Naive thymus-derived CD4-positive, alpha-beta T cell (primary cell): ENCODE measurements around the gene ETV6. TPM values are rescaled to one million over a fixed set of nuclear protein-coding genes. Genes with fewer than 3 reads are reported as not detected.

Experiments
- ATAC-seq: fragments of 150-1000 bp; cut with Tn5 transposase; 2 replicates; pipeline ENCODE4 v1.10.0; 2021; ENCODE audit warnings: mild to moderate bottlenecking, moderate library complexity
- CTCF ChIA-PET: fragments of 350-600 bp; sonication (Branson Sonifier 250); formaldehyde crosslinking; loops from one replicate; lab custom pipeline; 2021; ENCODE audit warnings: antibody characterized with exemption; lab: Charles Lee
- POLR2A ChIA-PET: fragments of 350-600 bp; sonication (Branson Sonifier 250); formaldehyde crosslinking; loops from one replicate; lab custom pipeline; 2021; ENCODE audit warnings: antibody characterized with exemption, inconsistent platforms; lab: Charles Lee
- DNase-seq, 9 donors: peaks; one replicate each; pipeline versions ENCODE4 v3.0.0 to v3.0.0-alpha.2; 2020 to 2022; ENCODE audit warnings: mixed read lengths in 1 of 9
- H3K27ac ChIP-seq: one replicate; pipeline ENCODE4 v1.7.0; 2013; ENCODE audit warnings: mild to moderate bottlenecking, low read depth, low read length, moderate library complexity
- H3K27me3 ChIP-seq, 2 donors: one replicate each; pipeline ENCODE4 v1.7.0; 2013; ENCODE audit warnings: low read length in 2 of 2, mild to moderate bottlenecking in 2 of 2, moderate library complexity in 2 of 2; ENCODE audit not compliant: control insufficient read depth in 2 of 2, insufficient read depth in 2 of 2
- H3K36me3 ChIP-seq, 3 experiments: 1 replicate in 2 of 3; 2 replicates in 1 of 3; pipeline ENCODE4 v1.7.0; 2013; ENCODE audit warnings: low read length in 3 of 3, mild to moderate bottlenecking in 3 of 3, moderate library complexity in 1 of 3; ENCODE audit not compliant: insufficient read depth in 3 of 3, control insufficient read depth in 2 of 3
- H3K4me1 ChIP-seq, 2 donors: one replicate each; pipeline ENCODE4 v1.7.0; 2013; ENCODE audit warnings: low read length in 2 of 2, mild to moderate bottlenecking in 2 of 2, moderate library complexity in 1 of 2; ENCODE audit not compliant: control insufficient read depth in 2 of 2, insufficient read depth in 2 of 2
- H3K4me3 ChIP-seq: 2 replicates; pipeline ENCODE4 v1.7.0; 2013; ENCODE audit warnings: mild to moderate bottlenecking, low read length
- H3K9me3 ChIP-seq, 3 experiments: 1 replicate in 2 of 3; 2 replicates in 1 of 3; pipeline ENCODE4 v1.7.0; 2013; ENCODE audit warnings: low read length in 3 of 3; ENCODE audit not compliant: control insufficient read depth in 2 of 3
- H3K27ac Mint-ChIP-seq, 9 donors: one replicate each; pipeline ENCODE4 v1.8.0; 2020 to 2022; ENCODE audit warnings: mixed read lengths in 9 of 9, mild to moderate bottlenecking in 8 of 9, moderate library complexity in 5 of 9, inconsistent platforms in 2 of 9
- H3K27me3 Mint-ChIP-seq, 5 donors: one replicate each; pipeline ENCODE4 v1.8.0; 2021 to 2022; ENCODE audit warnings: mixed read lengths in 5 of 5, mild to moderate bottlenecking in 1 of 5
- H3K36me3 Mint-ChIP-seq, 5 donors: one replicate each; pipeline ENCODE4 v1.8.0; 2020 to 2022; ENCODE audit warnings: mixed read lengths in 5 of 5, mild to moderate bottlenecking in 3 of 5, inconsistent platforms in 1 of 5
- H3K4me1 Mint-ChIP-seq, 7 donors: one replicate each; pipeline ENCODE4 v1.8.0; 2020 to 2022; ENCODE audit warnings: mixed read lengths in 7 of 7, mild to moderate bottlenecking in 3 of 7, inconsistent platforms in 1 of 7
- H3K4me3 Mint-ChIP-seq, 10 donors: one replicate each; pipeline ENCODE4 v1.8.0; 2020 to 2022; ENCODE audit warnings: mild to moderate bottlenecking in 10 of 10, mixed read lengths in 10 of 10, moderate library complexity in 6 of 10, inconsistent platforms in 2 of 10
- H3K9me3 Mint-ChIP-seq, 11 donors: one replicate each; pipeline ENCODE4 v1.8.0; 2020 to 2022; ENCODE audit warnings: mixed read lengths in 11 of 11, mild to moderate bottlenecking in 4 of 11, inconsistent platforms in 1 of 11, moderate library complexity in 1 of 11
- intact Hi-C, 2 donors: fragments of 100-400 bp; cut with micrococcal nuclease; formaldehyde crosslinking; loops; one replicate each; pipeline ENCODE4 v1.15.1; 2023
- polyA plus RNA-seq, 2 donors: library from polyadenylated mRNA; unstranded; fragments of 300-500 nt; fragmentation: Illumina TruSeq; gene quantifications; one replicate each; pipeline ENCODE4 v1.2.3, GENCODE V29; 2021
- total RNA-seq, 6 experiments: library from RNA in 5 of 6; stranded (reverse) in 5 of 6; gene quantifications; 1 replicate in 5 of 6; 2 replicates in 1 of 6; pipeline ENCODE4 v1.2.3 and lab custom pipeline; 2021 to 2026

Gene ETV6
- total and polyA plus RNA-seq, 7 experiments from 2014 or later, result 2.2 to 70.3 (median 25.3) TPM

DNA sequence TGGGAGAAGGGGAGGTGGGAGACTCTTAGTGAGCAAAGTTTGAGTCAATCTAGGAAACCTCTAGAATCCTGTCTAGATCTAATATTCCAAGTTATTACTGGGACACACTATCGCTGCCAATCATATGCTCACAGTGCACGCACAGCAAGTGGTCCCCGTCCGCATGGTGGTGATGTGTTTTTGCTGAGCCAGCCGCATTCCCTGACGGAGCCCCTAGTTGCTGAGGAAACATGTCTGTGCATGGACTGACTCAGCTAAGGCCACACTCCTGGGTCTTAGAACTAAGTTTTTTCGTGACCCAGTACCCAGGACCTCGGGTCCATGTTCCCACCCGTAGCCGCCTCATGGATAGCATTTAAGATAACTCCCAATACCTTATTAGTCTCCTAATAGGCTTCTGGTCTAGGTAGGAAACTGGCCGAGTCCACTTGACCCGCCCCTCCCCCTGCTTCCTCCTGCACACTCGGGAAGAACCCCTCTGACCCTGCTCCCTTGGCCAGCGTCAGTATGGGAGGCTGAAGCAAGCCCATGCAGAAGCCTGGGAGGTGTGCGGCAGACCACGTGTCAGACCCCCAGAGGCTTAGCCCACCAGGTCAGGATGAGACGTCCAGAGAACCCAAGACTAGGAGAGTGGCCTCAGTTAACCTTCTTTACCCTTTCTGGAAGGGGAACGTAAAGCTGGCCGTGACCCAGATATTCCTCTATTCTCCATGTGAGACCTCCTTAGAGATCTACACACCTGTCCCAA lies 200.5 kb downstream of the ETV6 start:
- no peaks in the 10 kb centered on the region for H3K9me3 Mint-ChIP-seq
- intact Hi-C loops, result loop anchor here in 1 of 2 donors (5.0 kb wide), 1 partner anchor 182 kb away; no protein-coding TSS in a partner anchor
- H3K4me3 Mint-ChIP-seq, result no peak overlapping the region
- DNase-seq (no peak), ATAC-seq (no peak)
- H3K4me1 Mint-ChIP-seq, result peaks cover 8 to 30% (median 24%) of the 10 kb centered on the region in 7 donors
- no peak overlapping the region for H3K4me3 ChIP-seq
- H3K27ac ChIP-seq, result no peak overlapping the region
- peaks cover 13 to 54% (median 42%) of the 10 kb centered on the region in 5 donors for H3K36me3 Mint-ChIP-seq
- no peaks in the 10 kb centered on the region for H3K27me3 Mint-ChIP-seq
- H3K27me3 ChIP-seq, result no peaks in the 10 kb centered on the region
- CTCF ChIA-PET, result no interaction called here
- POLR2A ChIA-PET, result no interaction called here
- H3K27ac Mint-ChIP-seq, result no peak overlapping the region
- peaks cover 0 to 5% of the 10 kb centered on the region in 2 donors for H3K4me1 ChIP-seq
- H3K36me3 ChIP-seq, result peaks cover 0 to 6% (median 5%) of the 10 kb centered on the region in 3 experiments
- H3K9me3 ChIP-seq, result no peaks in the 10 kb centered on the region

DNA sequence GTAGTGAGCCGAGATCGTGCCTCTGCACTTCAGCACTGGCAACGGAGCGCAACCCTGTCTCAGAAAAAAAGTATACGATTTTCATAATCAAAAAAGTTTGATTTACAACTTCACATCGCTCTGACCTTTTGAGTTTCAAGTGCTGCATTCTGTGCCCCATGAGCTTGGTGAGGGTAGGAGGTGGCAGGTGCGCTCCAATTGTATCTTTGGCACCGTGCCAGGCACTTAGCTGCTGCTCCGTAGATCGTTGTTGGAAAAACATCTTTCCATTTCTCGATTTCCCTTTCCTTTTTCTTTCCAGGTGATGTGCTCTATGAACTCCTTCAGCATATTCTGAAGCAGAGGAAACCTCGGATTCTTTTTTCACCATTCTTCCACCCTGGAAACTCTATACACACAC lies 203.7 kb downstream of the ETV6 start:
- no peak overlapping the region for H3K27ac ChIP-seq
- intact Hi-C loops, result loop anchor here in 1 of 2 donors (5.0 kb wide), 1 partner anchor 179 kb away; no protein-coding TSS in a partner anchor
- CTCF ChIA-PET, result no interaction called here
- H3K4me3 ChIP-seq, result no peak overlapping the region
- H3K9me3 Mint-ChIP-seq, result no peaks in the 10 kb centered on the region
- H3K27me3 Mint-ChIP-seq, result no peaks in the 10 kb centered on the region
- peaks cover 15 to 61% (median 44%) of the 10 kb centered on the region in 5 donors for H3K36me3 Mint-ChIP-seq
- POLR2A ChIA-PET, result interaction anchor here (0.6 to 1.1 kb wide), 2 partner anchors 158 to 858 kb away, joined by 3 read pairs; no protein-coding TSS in a partner anchor
- DNase-seq, result no peak
- ATAC-seq, result no peak
- peak overlapping the region in 1 of 10 donors; percentile 22 for H3K4me3 Mint-ChIP-seq
- peak overlapping the region in 3 of 9 donors; percentile 12 to 43 (median 35) for H3K27ac Mint-ChIP-seq
- peaks cover 0 to 5% of the 10 kb centered on the region in 2 donors for H3K4me1 ChIP-seq
- peaks cover 4 to 11% (median 5%) of the 10 kb centered on the region in 3 experiments for H3K36me3 ChIP-seq
- H3K4me1 Mint-ChIP-seq, result peaks cover 12 to 44% (median 25%) of the 10 kb centered on the region in 7 donors
- no peaks in the 10 kb centered on the region for H3K9me3 ChIP-seq
- no peaks in the 10 kb centered on the region for H3K27me3 ChIP-seq

DNA sequence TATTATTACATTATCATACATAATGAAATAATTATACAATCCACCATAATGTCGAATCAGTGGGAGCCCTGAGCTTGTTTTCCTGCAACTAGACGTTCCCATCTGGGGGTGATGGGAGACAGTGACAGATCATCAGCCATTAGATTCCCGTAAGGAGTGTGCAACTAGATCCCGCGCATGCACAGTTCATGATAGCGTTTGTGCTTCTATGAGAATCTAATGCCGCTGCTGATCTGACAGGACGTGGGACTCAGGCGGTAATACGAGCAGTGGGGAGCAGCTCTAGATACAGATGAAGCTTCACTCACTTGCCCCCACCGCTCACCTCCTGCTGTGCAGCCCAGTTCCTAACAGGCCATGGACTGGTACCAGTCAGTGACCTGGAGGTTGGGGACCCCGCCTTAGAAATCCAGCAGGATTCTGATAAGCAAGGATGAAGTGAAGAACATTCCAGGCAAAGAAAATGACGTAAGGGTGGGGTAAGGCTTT lies 204.6 kb downstream of the ETV6 start:
- CTCF ChIA-PET, result interaction anchor here (0.8 to 1.2 kb wide), 2 partner anchors 22 to 179 kb away, joined by 3 to 4 read pairs; no protein-coding TSS in a partner anchor
- Mint-ChIP-seq H3K4me1 (peaks cover 12 to 45% (median 25%) of the 10 kb centered on the region in 7 donors), H3K27me3 (no peaks in the 10 kb centered on the region), H3K4me3 (peak overlapping the region in 1 of 10 donors; percentile 15), H3K9me3 (no peaks in the 10 kb centered on the region), H3K27ac (no peak overlapping the region), H3K36me3 (peaks cover 19 to 62% (median 45%) of the 10 kb centered on the region in 5 donors)
- H3K36me3 ChIP-seq, result peaks cover 4 to 11% (median 5%) of the 10 kb centered on the region in 3 experiments
- no peak for ATAC-seq
- H3K27me3 ChIP-seq, result no peaks in the 10 kb centered on the region
- intact Hi-C loops, result loop anchor here in 1 of 2 donors (5.0 kb wide), 1 partner anchor 178 kb away; no protein-coding TSS in a partner anchor
- no peak overlapping the region for H3K27ac ChIP-seq
- no peak overlapping the region for H3K4me3 ChIP-seq
- peaks cover 0 to 5% of the 10 kb centered on the region in 2 donors for H3K4me1 ChIP-seq
- POLR2A ChIA-PET, result no interaction called here
- H3K9me3 ChIP-seq, result no peaks in the 10 kb centered on the region
- no peak for DNase-seq

DNA sequence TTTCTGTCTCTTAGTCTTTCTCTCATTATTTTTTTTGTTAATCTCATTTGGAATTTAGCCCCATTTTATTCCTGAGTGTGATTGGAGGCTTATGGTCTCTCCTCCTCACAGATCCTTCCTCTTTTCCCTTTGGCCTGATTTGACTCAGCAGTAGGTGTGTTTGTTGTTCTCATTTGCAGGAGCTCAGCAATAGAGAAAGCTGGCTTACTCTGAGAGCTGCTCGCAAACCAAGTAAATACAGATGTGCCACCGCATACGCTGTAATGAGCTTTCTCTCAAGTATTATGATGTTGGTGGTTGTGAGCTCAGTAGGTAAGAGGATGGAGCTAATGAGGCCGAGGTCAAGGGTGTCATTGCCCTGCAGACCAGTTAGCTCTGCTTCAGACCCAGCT lies 206.5 kb downstream of the ETV6 start:
- H3K27ac ChIP-seq, result no peak overlapping the region
- H3K4me3 ChIP-seq, result no peak overlapping the region
- H3K4me1 Mint-ChIP-seq, result peaks cover 10 to 50% (median 25%) of the 10 kb centered on the region in 7 donors
- H3K4me3 Mint-ChIP-seq, result peak overlapping the region in 5 of 10 donors; percentile 9 to 66 (median 54)
- H3K4me1 ChIP-seq, result peaks cover 0 to 5% of the 10 kb centered on the region in 2 donors
- DNase-seq (no peak), ATAC-seq (no peak)
- H3K36me3 Mint-ChIP-seq, result peaks cover 19 to 66% (median 59%) of the 10 kb centered on the region in 5 donors
- intact Hi-C loops, result no loop called here
- H3K9me3 Mint-ChIP-seq, result no peaks in the 10 kb centered on the region
- H3K27me3 Mint-ChIP-seq, result no peaks in the 10 kb centered on the region
- H3K27me3 ChIP-seq, result no peaks in the 10 kb centered on the region
- peak overlapping the region in 7 of 9 donors; percentile 3 to 88 (median 72) for H3K27ac Mint-ChIP-seq
- no peaks in the 10 kb centered on the region for H3K9me3 ChIP-seq
- H3K36me3 ChIP-seq, result peaks cover 4 to 19% (median 5%) of the 10 kb centered on the region in 3 experiments
- ChIA-PET CTCF (no interaction called here), POLR2A (interaction anchor here (0.6 to 1.0 kb wide), 3 partner anchors 9 to 156 kb away, joined by 3 read pairs; no protein-coding TSS in a partner anchor)

DNA sequence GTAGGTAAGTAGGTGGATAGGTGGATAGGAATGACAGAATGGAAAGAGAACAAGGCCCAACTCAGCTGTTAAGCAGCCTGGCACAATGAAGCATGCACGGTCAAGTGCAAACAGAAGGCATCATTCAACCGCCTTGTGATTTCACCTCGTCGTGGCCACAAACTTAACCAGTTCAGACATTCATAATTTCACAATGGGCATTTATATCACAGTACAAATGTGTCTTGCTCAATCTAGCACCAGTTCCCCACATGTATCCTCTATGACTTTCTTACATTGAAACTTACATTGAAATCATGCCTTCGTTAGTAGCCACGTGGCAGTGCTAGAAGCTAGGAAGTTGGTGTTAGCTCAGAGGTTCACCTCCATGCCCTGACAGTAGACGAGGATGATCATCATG lies 207.5 kb downstream of the ETV6 start:
- H3K4me1 ChIP-seq, result peaks cover 0 to 5% of the 10 kb centered on the region in 2 donors
- H3K36me3 Mint-ChIP-seq, result peaks cover 23 to 74% (median 63%) of the 10 kb centered on the region in 5 donors
- intact Hi-C loops, result no loop called here
- ChIA-PET POLR2A (interaction anchor here (0.6 to 0.7 kb wide), 3 partner anchors 76 to 315 kb away, joined by 3 to 5 read pairs (median 4); no protein-coding TSS in a partner anchor), CTCF (no interaction called here)
- ATAC-seq (peak; percentile 69), DNase-seq (no peak)
- H3K4me1 Mint-ChIP-seq, result peaks cover 10 to 56% (median 25%) of the 10 kb centered on the region in 7 donors
- H3K4me3 ChIP-seq, result no peak overlapping the region
- no peaks in the 10 kb centered on the region for H3K27me3 Mint-ChIP-seq
- H3K36me3 ChIP-seq, result peaks cover 4 to 19% (median 5%) of the 10 kb centered on the region in 3 experiments
- H3K27ac Mint-ChIP-seq, result peak overlapping the region in 2 of 9 donors; percentile 8 to 62
- no peaks in the 10 kb centered on the region for H3K9me3 ChIP-seq
- no peak overlapping the region for H3K27ac ChIP-seq
- no peaks in the 10 kb centered on the region for H3K27me3 ChIP-seq
- H3K9me3 Mint-ChIP-seq, result no peaks in the 10 kb centered on the region
- no peak overlapping the region for H3K4me3 Mint-ChIP-seq

DNA sequence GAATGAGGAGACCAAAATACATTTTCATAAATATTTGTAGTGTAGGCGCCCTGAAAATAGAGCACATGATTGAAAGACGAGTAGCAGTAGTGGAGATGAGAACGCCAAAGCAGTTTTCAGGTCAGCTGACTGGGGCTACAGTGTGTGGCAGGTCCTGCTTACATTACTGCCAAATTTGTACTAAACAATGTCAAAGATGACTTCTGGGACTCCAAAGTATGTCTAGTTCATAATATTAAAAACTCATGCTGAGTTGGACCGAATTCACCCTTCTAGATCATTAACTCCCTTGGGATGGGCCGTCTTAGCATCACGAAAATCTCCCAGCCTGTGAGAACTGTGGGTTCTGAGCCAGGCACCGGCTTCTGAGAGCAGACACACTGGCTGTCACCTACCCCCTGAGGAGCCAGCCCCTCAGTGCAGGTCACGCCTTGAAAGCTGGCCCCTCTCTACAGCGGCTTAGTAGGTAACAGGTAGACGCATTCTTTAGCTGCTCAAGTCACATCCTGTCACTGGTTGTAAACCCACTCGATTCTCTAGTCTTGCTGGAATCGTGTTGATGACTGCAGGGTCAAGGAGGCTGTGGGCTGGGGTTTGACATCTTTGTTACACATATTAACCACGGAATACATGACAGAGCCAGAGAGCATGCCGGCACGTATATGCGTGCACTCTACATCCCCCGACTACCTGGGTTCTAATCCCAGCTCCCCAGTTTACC lies 210.4 kb downstream of the ETV6 start:
- ATAC-seq, result no peak
- Histone ChIP-seq H3K27me3 (no peaks in the 10 kb centered on the region), H3K9me3 (no peaks in the 10 kb centered on the region), H3K36me3 (peaks cover 0 to 20% (median 4%) of the 10 kb centered on the region in 3 experiments), H3K4me3 (no peak overlapping the region), H3K4me1 (no peaks in the 10 kb centered on the region), H3K27ac (no peak overlapping the region)
- CTCF ChIA-PET, result no interaction called here
- peaks cover 29 to 81% (median 79%) of the 10 kb centered on the region in 5 donors for H3K36me3 Mint-ChIP-seq
- H3K9me3 Mint-ChIP-seq, result peaks cover 0 to 14% (median 3%) of the 10 kb centered on the region in 11 donors
- peak in 1 of 9 donors; percentile 39 for DNase-seq
- H3K4me1 Mint-ChIP-seq, result peaks cover 6 to 61% (median 15%) of the 10 kb centered on the region in 7 donors
- intact Hi-C loops, result no loop called here
- POLR2A ChIA-PET, result interaction anchor here (0.5 kb wide), 1 partner anchor 15 kb away, joined by 4 read pairs; no protein-coding TSS in a partner anchor
- no peak overlapping the region for H3K4me3 Mint-ChIP-seq
- H3K27ac Mint-ChIP-seq, result no peak overlapping the region
- H3K27me3 Mint-ChIP-seq, result no peaks in the 10 kb centered on the region
